WTC11 (cell line): ENCODE results near the gene OPRL1. TPM values are rescaled to one million over a fixed set of nuclear protein-coding genes. Genes with fewer than 3 reads are reported as not detected.

Source experiments
- ATAC-seq: fragments of 200-7000 bp; cut with Tn5 transposase; 2 replicates; pipeline ENCODE4 v1.10.0; 2021; ENCODE audit warnings: mild to moderate bottlenecking, moderate library complexity
- CTCF ChIA-PET: fragments of 300-600 bp; sonication (Branson Sonifier 250); formaldehyde crosslinking; loops from one replicate; lab custom pipeline; 2021; ENCODE audit warnings: antibody characterized with exemption; lab: Charles Lee
- POLR2A ChIA-PET: fragments of 350-600 bp; sonication (Branson Sonifier 250); formaldehyde crosslinking; loops from one replicate; lab custom pipeline; 2021; ENCODE audit warnings: antibody characterized with exemption; lab: Charles Lee
- DNase-seq: peaks from one replicate; pipeline ENCODE4 v3.0.0; 2021; ENCODE audit warnings: low spot score
- H3K27ac Mint-ChIP-seq: 2 replicates; pipeline ENCODE4 v1.8.0; 2021; ENCODE audit warnings: mixed read lengths
- H3K27me3 Mint-ChIP-seq: 2 replicates; pipeline ENCODE4 v1.8.0; 2021; ENCODE audit warnings: low read depth, mild to moderate bottlenecking, moderate library complexity, mixed read lengths
- H3K36me3 Mint-ChIP-seq: 2 replicates; pipeline ENCODE4 v1.8.0; 2021; ENCODE audit warnings: mixed read lengths
- H3K4me1 Mint-ChIP-seq: 2 replicates; pipeline ENCODE4 v1.8.0; 2022; ENCODE audit warnings: mixed read lengths
- H3K4me3 Mint-ChIP-seq: 2 replicates; pipeline ENCODE4 v1.8.0; 2021; ENCODE audit warnings: mild to moderate bottlenecking, moderate library complexity, mixed read lengths
- H3K9me3 Mint-ChIP-seq: 2 replicates; pipeline ENCODE4 v1.8.0; 2021; ENCODE audit warnings: mixed read lengths
- AR ChIP-seq: fragments of 250-450 bp; sonication (Bioruptor Pico); IDR thresholded peaks from 2 replicates; pipeline ENCODE4 v1.9.0; 2021; ENCODE audit warnings: mild to moderate bottlenecking
- ARID4B ChIP-seq: sonication (generic); formaldehyde crosslinking; IDR thresholded peaks from 2 replicates; pipeline ENCODE4 v1.8.0; 2023; ENCODE audit warnings: missing genetic modification reagents, mild to moderate bottlenecking, borderline replicate concordance
- E2F4 ChIP-seq: sonication (generic); formaldehyde crosslinking; IDR thresholded peaks from 2 replicates; pipeline ENCODE4 v1.8.1; 2022; ENCODE audit warnings: low read depth, mild to moderate bottlenecking, moderate library complexity, missing genetic modification reagents, borderline replicate concordance
- MYBL2 ChIP-seq: sonication (generic); formaldehyde crosslinking; IDR thresholded peaks from 2 replicates; pipeline ENCODE4 v1.8.1; 2023; ENCODE audit warnings: mild to moderate bottlenecking, moderate library complexity, missing genetic modification reagents
- USF1 ChIP-seq: sonication (generic); formaldehyde crosslinking; IDR thresholded peaks from 2 replicates; pipeline ENCODE4 v1.8.0; 2022; ENCODE audit warnings: mild to moderate bottlenecking, missing genetic modification reagents
- ZNF396 ChIP-seq: fragments of 250-450 bp; sonication (Bioruptor Pico); IDR thresholded peaks from 2 replicates; pipeline ENCODE4 v1.8.0; 2021; ENCODE audit warnings: mild to moderate bottlenecking, moderate library complexity, borderline replicate concordance
- total RNA-seq: library from RNA; stranded (reverse); gene quantifications from 3 replicates; pipeline ENCODE4 v1.2.3, GENCODE V29; 2021
- TF ChIP-seq, protein P1 (sequence below): sonication (generic); formaldehyde crosslinking; IDR thresholded peaks from 2 replicates; pipeline ENCODE4 v1.8.1; 2022; ENCODE audit warnings: low read depth, missing genetic modification reagents, borderline replicate concordance
- TF ChIP-seq, protein P2 (sequence below): fragments of 200-600 bp; IDR thresholded peaks from 2 replicates; pipeline ENCODE4 v1.8.0; 2022; ENCODE audit warnings: antibody characterized with exemption

OPRL1 gene
- total RNA-seq, 1 experiment from 2014 or later: 2.0 TPM

GRCh38 chr20:64039293-64040160 lies 40.4 kb upstream of the OPRL1 start:
- TF ChIP-seq, protein P1, sequence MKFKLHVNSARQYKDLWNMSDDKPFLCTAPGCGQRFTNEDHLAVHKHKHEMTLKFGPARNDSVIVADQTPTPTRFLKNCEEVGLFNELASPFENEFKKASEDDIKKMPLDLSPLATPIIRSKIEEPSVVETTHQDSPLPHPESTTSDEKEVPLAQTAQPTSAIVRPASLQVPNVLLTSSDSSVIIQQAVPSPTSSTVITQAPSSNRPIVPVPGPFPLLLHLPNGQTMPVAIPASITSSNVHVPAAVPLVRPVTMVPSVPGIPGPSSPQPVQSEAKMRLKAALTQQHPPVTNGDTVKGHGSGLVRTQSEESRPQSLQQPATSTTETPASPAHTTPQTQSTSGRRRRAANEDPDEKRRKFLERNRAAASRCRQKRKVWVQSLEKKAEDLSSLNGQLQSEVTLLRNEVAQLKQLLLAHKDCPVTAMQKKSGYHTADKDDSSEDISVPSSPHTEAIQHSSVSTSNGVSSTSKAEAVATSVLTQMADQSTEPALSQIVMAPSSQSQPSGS (CRISPR knock-in tag): 0 out of 2 replicates have a peak, but pooled peaks have one; percentile 22
- TF ChIP-seq E2F4 (CRISPR knock-in tag) (0 out of 2 replicates have a peak, but pooled peaks have one; percentile 37), AR (CRISPR knock-in tag) (no peak), MYBL2 (CRISPR knock-in tag) (peak; percentile 51; the same call in 1 of the 2 replicates), USF1 (CRISPR knock-in tag) (no peak), ARID4B (CRISPR knock-in tag) (0 out of 2 replicates have a peak, but pooled peaks have one; percentile 30), ZNF396 (CRISPR knock-in tag) (no peak)
- TF ChIP-seq, protein P2, sequence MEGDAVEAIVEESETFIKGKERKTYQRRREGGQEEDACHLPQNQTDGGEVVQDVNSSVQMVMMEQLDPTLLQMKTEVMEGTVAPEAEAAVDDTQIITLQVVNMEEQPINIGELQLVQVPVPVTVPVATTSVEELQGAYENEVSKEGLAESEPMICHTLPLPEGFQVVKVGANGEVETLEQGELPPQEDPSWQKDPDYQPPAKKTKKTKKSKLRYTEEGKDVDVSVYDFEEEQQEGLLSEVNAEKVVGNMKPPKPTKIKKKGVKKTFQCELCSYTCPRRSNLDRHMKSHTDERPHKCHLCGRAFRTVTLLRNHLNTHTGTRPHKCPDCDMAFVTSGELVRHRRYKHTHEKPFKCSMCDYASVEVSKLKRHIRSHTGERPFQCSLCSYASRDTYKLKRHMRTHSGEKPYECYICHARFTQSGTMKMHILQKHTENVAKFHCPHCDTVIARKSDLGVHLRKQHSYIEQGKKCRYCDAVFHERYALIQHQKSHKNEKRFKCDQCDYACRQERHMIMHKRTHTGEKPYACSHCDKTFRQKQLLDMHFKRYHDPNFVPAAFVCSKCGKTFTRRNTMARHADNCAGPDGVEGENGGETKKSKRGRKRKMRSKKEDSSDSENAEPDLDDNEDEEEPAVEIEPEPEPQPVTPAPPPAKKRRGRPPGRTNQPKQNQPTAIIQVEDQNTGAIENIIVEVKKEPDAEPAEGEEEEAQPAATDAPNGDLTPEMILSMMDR: 0 out of 2 replicates have a peak, but pooled peaks have one; percentile 2
- TF ChIP-seq, all 79 proteins: peak for 5
- Mint-ChIP-seq H3K27ac (no peak overlapping the region), H3K27me3 (peaks cover 50% of the 10 kb centered on the region), H3K36me3 (no peaks in the 10 kb centered on the region), H3K4me1 (peaks cover 32% of the 10 kb centered on the region), H3K4me3 (peak overlapping the region; percentile 54), H3K9me3 (no peaks in the 10 kb centered on the region)
- CTCF ChIA-PET: interaction anchor here (0.6 to 6.1 kb wide), 21 partner anchors 8 to 92 kb away, joined by 3 to 53 read pairs (median 7); partner anchors contain the start of genes LKAAEAR1, OPRL1, PRPF6 and RGS19
- POLR2A ChIA-PET: no interaction called here
- no peak for DNase-seq
- ATAC-seq: peak; percentile 5
